GM13976 (cell line): Measurements from ENCODE around the gene RNF186.
"Not testable (repeated sequence)": the region's sequence is repeated elsewhere in the genome, so short reads cannot be mapped to it uniquely, and the experiment has no call there.

Experiments used
- DNase-seq: peaks from one replicate; pipeline ENCODE4 v3.0.0; 2012; ENCODE audit warnings: low spot score
- in situ Hi-C: fragments of 300-500 bp; cut with MboI; formaldehyde crosslinking; loops from one replicate; pipeline ENCODE4 v1.12.0; 2022; ENCODE audit warnings: low sequenced_read_pairs, mixed read lengths, inconsistent platforms; ENCODE audit not compliant: unreplicated experiment
- TF ChIP-seq, protein P1 (sequence below): IDR thresholded peaks from 2 replicates; pipeline ENCODE4 v1.5.1; 2012; ENCODE audit warnings: borderline replicate concordance, mild to moderate bottlenecking; ENCODE audit not compliant: insufficient read depth; ENCODE audit errors: extremely low read depth, missing control alignments, control extremely low read depth

RNF186 gene

DNA sequence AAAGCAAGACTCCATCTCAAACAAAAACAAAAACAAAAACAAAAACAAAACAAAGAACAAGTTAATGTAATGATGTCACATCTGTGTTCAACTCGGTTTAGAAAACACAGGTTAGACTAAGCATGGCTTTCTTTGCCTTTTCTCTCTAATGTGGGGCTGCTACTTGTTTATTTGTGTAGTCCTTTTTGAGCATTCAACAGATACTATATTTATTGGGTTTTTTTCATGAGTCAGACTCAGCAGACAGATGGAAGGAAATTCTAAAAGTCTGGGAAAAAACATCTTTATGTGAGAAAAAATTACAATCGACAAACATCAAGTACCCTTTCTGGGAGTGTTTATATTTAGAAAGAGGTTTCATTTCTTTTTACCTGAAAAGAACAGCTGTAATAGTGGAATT, 44.8 kb upstream of the RNF186 start:
- TF ChIP-seq, protein P1, sequence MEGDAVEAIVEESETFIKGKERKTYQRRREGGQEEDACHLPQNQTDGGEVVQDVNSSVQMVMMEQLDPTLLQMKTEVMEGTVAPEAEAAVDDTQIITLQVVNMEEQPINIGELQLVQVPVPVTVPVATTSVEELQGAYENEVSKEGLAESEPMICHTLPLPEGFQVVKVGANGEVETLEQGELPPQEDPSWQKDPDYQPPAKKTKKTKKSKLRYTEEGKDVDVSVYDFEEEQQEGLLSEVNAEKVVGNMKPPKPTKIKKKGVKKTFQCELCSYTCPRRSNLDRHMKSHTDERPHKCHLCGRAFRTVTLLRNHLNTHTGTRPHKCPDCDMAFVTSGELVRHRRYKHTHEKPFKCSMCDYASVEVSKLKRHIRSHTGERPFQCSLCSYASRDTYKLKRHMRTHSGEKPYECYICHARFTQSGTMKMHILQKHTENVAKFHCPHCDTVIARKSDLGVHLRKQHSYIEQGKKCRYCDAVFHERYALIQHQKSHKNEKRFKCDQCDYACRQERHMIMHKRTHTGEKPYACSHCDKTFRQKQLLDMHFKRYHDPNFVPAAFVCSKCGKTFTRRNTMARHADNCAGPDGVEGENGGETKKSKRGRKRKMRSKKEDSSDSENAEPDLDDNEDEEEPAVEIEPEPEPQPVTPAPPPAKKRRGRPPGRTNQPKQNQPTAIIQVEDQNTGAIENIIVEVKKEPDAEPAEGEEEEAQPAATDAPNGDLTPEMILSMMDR = no peak
- no peak for DNase-seq
- in situ Hi-C loops = no loop called here

DNA sequence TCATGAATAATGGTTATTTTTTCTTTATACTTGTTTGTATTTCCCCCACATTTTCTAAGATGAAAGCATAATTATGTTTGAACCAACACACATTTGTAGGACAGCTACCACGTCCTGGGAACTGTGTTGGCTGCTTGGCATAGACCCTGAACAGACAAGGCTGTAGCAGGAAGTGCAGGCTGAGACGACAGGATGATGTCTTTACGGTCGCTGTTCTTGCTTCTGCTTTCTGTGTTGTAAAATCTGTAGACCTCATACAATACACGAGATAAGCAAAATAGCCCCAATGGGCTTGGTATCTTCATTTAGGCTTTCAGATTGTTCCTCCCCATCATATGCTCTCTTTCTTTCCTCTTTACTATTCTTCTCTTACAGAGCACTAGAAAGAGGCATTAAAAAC, 43.8 kb upstream of the RNF186 start:
- TF ChIP-seq, protein P1 = no peak
- DNase-seq = peak; percentile 36
- in situ Hi-C loops = no loop called here

DNA sequence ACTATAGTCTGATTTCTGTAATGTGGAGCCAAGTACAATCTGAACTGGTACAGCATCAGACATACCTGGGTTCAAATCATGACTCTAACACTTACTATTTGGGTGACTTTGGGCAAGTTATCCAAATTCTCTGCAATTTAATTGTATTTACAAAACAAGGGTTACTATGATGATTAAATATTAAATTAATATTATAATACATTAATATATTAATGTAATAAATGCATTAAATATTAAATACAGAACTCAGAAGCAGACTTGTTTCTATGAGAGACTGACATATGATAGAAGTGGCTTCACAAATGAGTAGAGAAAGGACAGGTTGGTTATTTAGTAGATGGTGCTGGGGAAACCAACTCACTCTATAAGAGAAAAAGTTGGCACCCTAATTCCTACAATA, 39.8 kb upstream of the RNF186 start:
- in situ Hi-C loops = no loop called here
- TF ChIP-seq, protein P1 = no peak
- no peak for DNase-seq

DNA sequence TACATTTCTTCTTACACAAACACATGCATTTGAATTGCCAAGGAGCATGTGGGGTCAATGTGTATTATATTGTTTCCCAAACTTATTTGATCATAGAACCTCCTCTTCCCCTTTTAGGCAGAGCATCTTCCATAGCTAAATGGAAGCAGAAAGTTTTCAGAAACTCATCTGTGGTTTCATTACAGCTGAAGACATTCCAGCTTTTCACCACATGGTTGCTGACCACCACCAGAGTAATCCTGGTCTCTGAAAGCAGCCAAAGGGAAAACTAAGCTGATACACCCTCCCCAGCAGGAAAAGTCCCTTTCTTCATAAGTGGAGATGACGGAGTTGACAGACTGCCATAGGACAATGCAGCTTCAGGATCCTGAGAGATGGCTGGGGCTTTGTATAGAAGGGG, 37.0 kb upstream of the RNF186 start:
- in situ Hi-C loops = no loop called here
- TF ChIP-seq, protein P1 = no peak
- DNase-seq = no peak

DNA sequence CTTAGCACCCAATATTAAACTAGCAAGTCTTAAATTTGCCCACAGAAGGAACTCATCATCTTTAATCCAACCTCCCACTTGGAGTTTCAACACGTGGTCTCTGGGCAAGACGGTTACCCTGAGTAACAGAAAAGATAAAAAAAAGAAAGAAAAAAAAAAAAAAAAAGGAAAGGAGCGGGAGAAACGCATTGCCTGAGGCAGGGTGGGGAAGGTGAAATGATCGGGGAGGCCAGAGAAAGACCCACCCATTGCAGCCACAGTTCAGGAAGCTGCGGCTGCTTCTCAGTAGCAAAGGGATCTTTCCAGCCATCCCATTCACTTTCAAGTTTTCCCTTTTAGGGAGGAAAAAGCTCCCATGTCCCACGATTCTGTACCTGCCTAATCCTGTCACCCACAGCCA, 35.1 kb upstream of the RNF186 start:
- DNase-seq = no peak
- TF ChIP-seq, protein P1 = no peak
- in situ Hi-C loops = no loop called here

DNA sequence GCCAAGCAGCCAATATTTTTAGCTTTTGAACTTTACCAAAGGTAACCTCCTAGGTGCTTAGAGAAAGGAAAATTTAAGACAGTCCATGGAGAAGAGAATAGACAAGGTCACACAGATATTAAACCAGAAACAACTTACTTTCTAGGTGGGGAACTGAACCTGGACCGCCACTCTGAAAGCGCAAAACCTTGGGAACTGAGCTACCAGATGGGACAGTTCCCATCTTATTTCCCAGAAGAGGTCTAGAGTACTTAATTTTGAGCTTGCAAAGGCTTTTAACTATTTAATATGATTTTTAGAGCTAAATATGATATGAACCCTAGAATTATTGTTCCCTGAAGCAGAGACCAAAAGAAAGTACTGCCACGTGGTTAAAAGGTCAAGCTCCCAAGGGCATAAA, 34.2 kb upstream of the RNF186 start:
- in situ Hi-C loops = not testable (repeated sequence)

DNA sequence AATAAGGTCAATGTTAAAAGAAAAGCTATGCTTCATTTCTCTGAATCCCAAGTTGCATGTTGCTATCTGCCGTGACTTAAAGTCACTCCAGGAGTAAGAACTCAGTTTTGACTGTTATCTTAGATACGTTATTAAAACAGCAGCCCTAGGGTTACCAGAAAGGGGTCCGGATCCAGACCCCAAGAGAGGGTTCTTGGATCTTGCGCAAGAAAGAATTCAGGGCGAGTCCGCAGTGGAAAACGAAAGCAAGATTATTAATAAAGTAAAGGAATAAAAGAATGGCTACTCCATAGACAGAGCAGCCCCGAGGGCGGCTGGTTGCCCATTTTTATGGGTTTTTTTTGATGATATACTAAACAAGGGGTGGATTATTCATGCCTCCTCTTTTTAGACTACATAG, 32.3 kb upstream of the RNF186 start:
- DNase-seq, in situ Hi-C loops: not testable (repeated sequence)

More for the DNA sequence above, 34.2 kb upstream of the RNF186 start:
- DNase-seq = not testable (repeated sequence)

DNA sequence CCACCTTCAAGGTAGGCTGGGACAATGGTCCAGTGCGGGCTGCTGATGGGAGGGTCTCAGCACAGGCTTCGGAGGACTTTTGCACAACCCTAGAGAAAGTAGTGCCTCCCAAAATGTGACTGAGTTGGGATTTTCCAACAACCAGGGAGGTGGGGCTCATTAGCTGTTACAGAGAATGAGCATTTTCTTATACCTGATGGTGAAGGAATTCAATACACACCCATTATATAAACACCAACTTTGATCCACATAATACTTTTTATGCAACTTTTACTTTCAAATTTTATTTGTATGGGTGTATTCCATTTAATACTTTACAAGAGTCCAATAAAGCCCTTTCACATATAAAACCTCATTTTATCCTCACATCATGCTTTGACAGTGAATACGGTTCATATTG, 31.3 kb upstream of the RNF186 start:
- no peak for DNase-seq
- TF ChIP-seq, protein P1 = no peak
- in situ Hi-C loops = no loop called here
